AG09319 (cell line): ENCODE measurements around the gene ARHGAP32.

Source experiments
- DNase-seq: peaks from one replicate; pipeline ENCODE4 v3.0.0-alpha.2; 2010; ENCODE audit warnings: low read depth; ENCODE audit errors: extremely low read depth
- TF ChIP-seq, protein P1 (sequence below): IDR thresholded peaks from 2 replicates; pipeline ENCODE4 v1.5.1; 2011; ENCODE audit warnings: low read depth, mild to moderate bottlenecking, inconsistent platforms, low read length, moderate library complexity

Gene ARHGAP32

DNA sequence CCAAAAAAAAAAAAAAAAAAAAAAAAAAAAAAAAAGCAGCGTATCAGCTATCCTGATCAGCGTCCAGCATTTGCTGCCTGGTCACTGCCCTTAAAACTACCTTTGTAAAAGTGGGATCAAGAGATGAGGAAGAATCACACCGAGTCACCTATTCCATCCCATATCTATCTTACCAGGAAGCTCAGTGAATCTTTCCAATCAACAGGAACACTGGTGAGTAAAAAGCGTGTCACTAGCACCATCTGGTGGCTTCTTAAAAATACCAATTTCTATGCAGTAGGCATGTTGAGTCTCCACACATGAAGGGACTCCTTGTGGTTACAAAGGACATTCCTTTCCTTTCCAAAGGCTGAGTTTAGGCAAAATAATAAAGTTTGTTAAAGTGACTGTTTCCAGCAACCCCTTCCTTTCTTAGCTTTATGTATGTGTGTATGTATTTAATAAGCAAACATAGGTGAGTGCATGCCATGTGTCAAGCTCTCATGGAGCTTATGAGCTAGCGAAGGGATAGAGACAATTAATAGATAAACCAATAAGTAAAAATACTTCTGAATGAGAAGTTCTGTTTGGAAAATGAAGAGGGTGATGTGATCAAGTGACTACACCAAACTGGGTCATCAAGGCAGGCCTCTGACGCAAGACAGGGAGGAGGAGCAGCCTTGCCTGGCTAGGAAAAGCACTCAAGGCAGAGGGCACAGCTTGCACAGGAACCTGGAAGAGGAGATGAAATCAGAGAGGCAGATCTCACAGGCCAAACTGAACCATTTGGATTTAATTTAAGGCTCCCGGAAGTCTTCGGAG lies 235.5 kb downstream of the ARHGAP32 start:
- peak; percentile 34 for DNase-seq
- TF ChIP-seq, protein P1, sequence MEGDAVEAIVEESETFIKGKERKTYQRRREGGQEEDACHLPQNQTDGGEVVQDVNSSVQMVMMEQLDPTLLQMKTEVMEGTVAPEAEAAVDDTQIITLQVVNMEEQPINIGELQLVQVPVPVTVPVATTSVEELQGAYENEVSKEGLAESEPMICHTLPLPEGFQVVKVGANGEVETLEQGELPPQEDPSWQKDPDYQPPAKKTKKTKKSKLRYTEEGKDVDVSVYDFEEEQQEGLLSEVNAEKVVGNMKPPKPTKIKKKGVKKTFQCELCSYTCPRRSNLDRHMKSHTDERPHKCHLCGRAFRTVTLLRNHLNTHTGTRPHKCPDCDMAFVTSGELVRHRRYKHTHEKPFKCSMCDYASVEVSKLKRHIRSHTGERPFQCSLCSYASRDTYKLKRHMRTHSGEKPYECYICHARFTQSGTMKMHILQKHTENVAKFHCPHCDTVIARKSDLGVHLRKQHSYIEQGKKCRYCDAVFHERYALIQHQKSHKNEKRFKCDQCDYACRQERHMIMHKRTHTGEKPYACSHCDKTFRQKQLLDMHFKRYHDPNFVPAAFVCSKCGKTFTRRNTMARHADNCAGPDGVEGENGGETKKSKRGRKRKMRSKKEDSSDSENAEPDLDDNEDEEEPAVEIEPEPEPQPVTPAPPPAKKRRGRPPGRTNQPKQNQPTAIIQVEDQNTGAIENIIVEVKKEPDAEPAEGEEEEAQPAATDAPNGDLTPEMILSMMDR, result peak; percentile 64

DNA sequence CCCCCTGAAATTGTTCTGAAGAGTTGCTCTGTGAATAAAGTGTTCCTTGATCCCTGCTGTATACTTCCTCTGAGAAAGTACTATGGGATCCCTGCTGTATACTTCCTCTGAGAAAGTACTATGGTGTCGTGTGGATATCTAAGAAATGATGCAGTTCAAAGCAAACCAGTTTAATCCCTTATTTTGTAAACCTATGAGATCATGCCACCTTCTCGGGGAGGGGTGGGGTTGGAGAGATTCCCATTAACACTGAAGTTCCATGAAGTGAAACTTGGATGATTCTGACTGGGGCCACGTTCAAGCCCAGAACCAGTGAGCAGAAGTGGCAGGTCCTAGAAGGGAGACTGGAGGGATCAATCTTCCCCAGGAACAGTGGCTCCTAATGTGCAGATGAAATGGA lies 236.5 kb downstream of the ARHGAP32 start:
- TF ChIP-seq, protein P1, result no peak
- no peak for DNase-seq

DNA sequence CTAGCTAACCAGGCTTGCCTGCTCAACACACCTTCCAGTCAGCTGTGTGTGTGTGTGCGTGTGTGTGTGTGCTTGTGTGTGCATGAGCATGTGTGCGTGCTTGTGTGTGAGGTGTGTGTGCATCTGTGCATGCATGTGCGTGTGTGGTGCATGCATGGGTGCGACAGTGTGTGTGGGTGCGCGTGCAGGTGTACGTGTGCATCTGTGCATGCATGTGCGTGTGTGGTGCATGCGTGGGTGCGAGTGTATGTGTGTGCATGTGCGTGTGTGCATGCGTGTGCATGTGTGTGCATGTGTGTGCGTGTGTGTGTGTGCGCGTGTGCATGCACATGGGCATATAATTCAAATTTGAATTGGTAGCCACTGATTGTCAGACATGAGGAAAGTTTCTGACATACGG lies 239.0 kb downstream of the ARHGAP32 start:
- DNase-seq, result no peak
- TF ChIP-seq, protein P1, result no peak

DNA sequence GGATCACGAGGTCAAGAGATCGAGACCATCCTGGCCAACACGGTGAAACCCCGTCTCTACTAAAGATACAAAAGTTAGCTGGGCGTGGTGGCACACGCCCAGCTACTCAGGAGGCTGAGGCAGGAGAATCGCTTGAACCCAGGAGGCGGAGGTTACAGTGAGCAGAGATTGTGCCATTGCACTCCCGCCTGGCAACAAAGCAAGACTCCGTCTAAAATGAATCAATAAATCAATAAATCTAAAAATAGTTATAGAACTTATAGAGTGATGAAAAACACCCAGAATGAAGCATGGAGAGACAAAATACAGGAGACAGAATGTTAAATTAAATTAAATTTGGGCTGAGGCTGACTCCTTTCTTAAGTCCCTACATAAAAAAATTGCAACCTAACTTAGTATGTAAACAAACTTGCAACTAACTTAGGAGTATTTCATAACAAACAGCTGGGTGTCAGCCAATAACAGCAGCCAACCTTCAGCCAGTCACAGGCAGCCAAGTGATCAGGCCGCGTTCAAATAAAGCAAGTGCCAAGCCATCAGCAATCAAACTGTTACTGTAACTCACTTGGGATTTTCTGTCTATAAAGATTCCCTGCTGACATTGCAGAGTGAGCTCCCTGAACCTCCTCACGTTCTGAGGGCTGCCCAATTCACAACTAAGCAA lies 242.2 kb downstream of the ARHGAP32 start:
- TF ChIP-seq, protein P1, result no peak

DNA sequence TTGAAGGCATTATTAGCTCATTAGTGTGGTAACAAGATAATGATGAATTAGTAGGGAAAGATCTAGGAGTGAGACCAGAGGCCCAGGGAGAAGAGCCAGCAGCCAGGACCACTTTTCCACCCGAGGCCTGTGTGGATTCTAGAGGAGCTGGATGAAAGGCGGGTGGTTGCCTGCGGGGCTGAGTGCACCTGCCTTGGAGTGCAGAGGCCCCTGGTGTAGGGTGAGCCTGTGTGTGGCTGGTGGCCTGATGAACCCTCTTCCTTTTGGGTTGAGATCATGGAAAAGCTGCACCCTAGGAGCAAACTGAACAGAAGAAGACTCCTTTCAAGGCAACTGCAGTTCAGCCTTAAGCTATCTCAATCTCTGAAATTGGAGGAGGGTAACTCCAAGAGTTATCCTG lies 243.5 kb downstream of the ARHGAP32 start:
- TF ChIP-seq, protein P1, result no peak
- DNase-seq, result no peak

More for the DNA sequence above, 242.2 kb downstream of the ARHGAP32 start:
- DNase-seq, result no peak

DNA sequence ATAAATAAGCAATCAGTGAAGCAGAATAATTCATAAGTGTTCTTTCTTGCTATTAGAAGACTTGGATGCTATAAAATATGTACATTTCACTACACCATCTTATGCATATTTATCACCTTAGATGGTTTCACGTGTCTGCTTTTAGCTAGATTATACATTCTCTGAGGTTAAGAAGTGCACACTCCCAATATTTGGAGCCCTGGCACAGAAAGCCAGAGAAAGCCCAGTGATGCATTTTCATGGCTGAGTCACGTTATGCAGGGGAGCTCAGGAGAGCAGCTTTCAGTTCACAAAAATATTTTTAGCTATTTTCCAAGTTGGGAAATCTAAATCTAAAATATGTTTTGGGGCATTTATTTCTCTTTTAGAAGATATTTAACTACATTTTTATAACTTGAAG lies 244.4 kb downstream of the ARHGAP32 start:
- TF ChIP-seq, protein P1, result no peak
- DNase-seq, result no peak

DNA sequence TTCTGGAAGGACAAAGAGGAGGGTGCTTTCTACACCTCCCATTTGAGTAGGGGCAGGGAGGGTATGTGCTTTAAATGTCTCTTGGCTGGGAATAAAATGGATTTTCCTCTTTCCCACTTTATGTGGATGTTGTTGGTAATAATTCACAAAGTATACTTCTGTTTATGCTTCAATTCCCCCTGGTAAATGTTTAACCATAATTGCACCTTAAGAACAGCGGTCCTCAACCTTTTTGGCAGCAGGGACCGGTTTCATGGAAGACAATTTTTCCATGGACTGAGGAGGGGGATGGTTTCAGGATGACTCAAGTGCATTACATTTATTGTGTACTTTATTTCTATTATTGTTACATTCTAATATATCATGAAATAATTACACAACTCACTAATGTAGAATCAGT lies 245.5 kb downstream of the ARHGAP32 start:
- DNase-seq, result no peak
- TF ChIP-seq, protein P1, result no peak
